IPS DF 6.9 (cell line): ENCODE results near the gene PRR7.
"Not testable (repeated sequence)": the region's sequence is repeated elsewhere in the genome, so short reads cannot be mapped to it uniquely, and the experiment has no call there.

Experiments used
- DNase-seq: peaks from one replicate; pipeline ENCODE4 v3.0.0-alpha.2; 2013; ENCODE audit warnings: low read depth, low spot score
- H3K27ac ChIP-seq: one replicate; pipeline ENCODE4 v1.5.1; 2013; ENCODE audit warnings: low read length, control low read depth
- H3K27me3 ChIP-seq: 2 replicates; pipeline ENCODE4 v1.6.1; 2013; ENCODE audit warnings: mild to moderate bottlenecking, low read length; ENCODE audit not compliant: control insufficient read depth, insufficient read depth
- H3K36me3 ChIP-seq: 2 replicates; pipeline ENCODE4 v1.6.1; 2013; ENCODE audit warnings: low read length; ENCODE audit not compliant: control insufficient read depth, insufficient read depth
- H3K4me1 ChIP-seq: 2 replicates; pipeline ENCODE4 v1.6.1; 2013; ENCODE audit warnings: low read length; ENCODE audit not compliant: control insufficient read depth, insufficient read depth
- H3K4me3 ChIP-seq: 2 replicates; pipeline ENCODE4 v1.5.1; 2013; ENCODE audit warnings: mild to moderate bottlenecking, low read length
- H3K9me3 ChIP-seq: 2 replicates; pipeline ENCODE4 v1.6.1; 2013; ENCODE audit warnings: low read length, inconsistent platforms; ENCODE audit not compliant: control insufficient read depth, insufficient read depth
- WGBS: extraction: QIAGEN DNeasy Blood & Tissue Kit; methylation state at CpG from one replicate; pipeline ENCODE4 v1.1.7; 2013; ENCODE audit warnings: mixed read lengths, missing lambda C conversion rate; ENCODE audit not compliant: insufficient read length, insufficient coverage; 5-methylcytosine and 5-hydroxymethylcytosine counted together

The PRR7 gene

DNA sequence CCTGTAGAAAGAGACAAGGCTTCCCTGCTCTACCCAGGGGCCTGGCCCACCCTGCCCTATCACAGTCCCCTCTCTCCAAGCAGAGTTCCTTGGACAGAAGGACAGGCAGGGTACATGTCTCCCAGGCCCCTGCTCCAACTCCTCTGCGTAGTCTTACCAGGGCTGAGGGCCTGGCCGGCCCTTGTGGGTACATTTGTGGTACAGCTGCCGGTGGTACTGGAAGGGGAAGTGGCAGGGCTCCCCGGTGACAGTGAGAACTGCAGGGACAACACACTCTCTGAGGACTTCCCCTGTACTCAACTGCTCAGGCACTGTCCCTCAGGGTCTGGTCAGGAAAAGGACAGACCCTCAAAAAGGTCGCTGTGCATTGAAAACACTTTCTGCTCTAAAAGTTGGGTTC lies 40.8 kb upstream of the PRR7 start:
- WGBS, result no CpG with 5 or more reads among the region's 5 CpGs
- no peak for DNase-seq
- Histone ChIP-seq H3K27me3 (peaks cover 20% of the 10 kb centered on the region; the same call in 1 of the 2 replicates), H3K4me1 (peaks cover 4% of the 10 kb centered on the region), H3K4me3 (no peak overlapping the region), H3K36me3 (no peaks in the 10 kb centered on the region), H3K9me3 (no peaks in the 10 kb centered on the region), H3K27ac (no peak overlapping the region)

- no peak for DNase-seq
- H3K27me3 ChIP-seq, result peaks cover 15% of the 10 kb centered on the region; the same call in 1 of the 2 replicates
- H3K36me3 ChIP-seq, result no peaks in the 10 kb centered on the region
- H3K4me3 ChIP-seq, result no peak within 1 kb of the TSS
- no peaks in the 10 kb centered on the region; the same call in 1 of the 2 replicates for H3K4me1 ChIP-seq
- H3K9me3 ChIP-seq, result no peaks in the 10 kb centered on the region
- no peak within 1 kb of the TSS for H3K27ac ChIP-seq
- no CpG with 5 or more reads among the region's 9 CpGs for WGBS
Measured at GRCh38 chr5:177409043-177409801, 37.4 kb upstream of the PRR7 start, which contains the start of gene F12. F12 (minus strand) TSS chr5:177409564; CDS start chr5:177409527, 37 bp downstream.

DNA sequence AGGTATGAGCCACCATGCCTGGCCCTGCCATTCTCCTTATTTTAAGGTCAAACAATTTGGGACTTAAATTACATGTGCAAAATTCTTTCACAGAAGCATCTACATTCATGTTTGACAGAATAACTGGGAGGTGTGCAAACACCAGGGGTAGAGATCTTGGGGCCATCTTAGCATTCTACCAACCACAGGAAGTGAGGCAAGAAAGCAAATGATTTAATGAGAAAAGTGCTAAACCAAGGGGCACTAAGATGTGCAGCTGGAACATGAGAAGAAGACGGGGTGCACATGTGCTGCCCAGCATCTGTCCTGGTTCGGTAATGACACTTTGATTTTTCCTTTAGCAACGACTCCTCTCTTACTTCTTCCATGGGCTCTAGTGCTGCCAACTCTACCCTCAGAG lies 36.0 kb upstream of the PRR7 start:
- no CpG with 5 or more reads among the region's 3 CpGs for WGBS
- Histone ChIP-seq H3K4me3 (no peak overlapping the region), H3K9me3 (no peaks in the 10 kb centered on the region), H3K4me1 (no peaks in the 10 kb centered on the region), H3K27ac (no peak overlapping the region), H3K27me3 (peaks cover 4% of the 10 kb centered on the region; the same call in 1 of the 2 replicates), H3K36me3 (no peaks in the 10 kb centered on the region)
- no peak for DNase-seq

GRCh38 chr5:177412603-177413233 lies 33.9 kb upstream of the PRR7 start:
- no peak overlapping the region for H3K4me3 ChIP-seq
- no CpG with 5 or more reads among the region's 8 CpGs for WGBS
- DNase-seq, result no peak

DNA sequence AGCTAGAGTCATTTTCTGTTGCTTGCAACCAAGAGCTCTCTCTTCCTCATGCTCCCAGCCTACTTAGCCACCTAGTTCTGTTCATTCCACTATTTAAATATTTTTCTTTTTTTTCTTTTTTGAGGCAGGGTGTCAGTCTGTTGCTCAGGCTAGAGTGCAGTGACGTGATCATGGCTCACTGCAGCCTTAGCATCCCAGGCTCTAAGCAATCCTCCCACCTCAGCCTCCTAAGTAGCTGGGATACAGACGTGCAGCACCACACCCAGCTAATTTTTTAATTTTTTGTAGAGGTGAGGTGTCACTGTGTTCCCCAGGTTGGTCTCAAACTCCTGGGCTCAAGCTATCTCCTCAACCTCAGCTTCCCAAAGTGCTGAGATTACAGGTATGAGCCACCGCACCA lies 32.1 kb upstream of the PRR7 start:
- no peak overlapping the region for H3K27ac ChIP-seq
- H3K9me3 ChIP-seq, result no peaks in the 10 kb centered on the region
- H3K27me3 ChIP-seq, result no peaks in the 10 kb centered on the region
- no peaks in the 10 kb centered on the region for H3K36me3 ChIP-seq
- DNase-seq, result no peak
- no CpG with 5 or more reads among the region's 3 CpGs for WGBS
- no peak overlapping the region for H3K4me3 ChIP-seq
- no peaks in the 10 kb centered on the region for H3K4me1 ChIP-seq

More at GRCh38 chr5:177412603-177413233, 33.9 kb upstream of the PRR7 start:
- Histone ChIP-seq H3K9me3 (no peaks in the 10 kb centered on the region), H3K36me3 (no peaks in the 10 kb centered on the region), H3K4me1 (no peaks in the 10 kb centered on the region), H3K27me3 (peaks cover 2% of the 10 kb centered on the region; the same call in 1 of the 2 replicates), H3K27ac (no peak overlapping the region)

- WGBS, result no CpG with 5 or more reads among the region's 6 CpGs
- not testable (repeated sequence) for H3K27ac ChIP-seq, H3K27me3 ChIP-seq, H3K4me1 ChIP-seq, H3K9me3 ChIP-seq, H3K4me3 ChIP-seq, DNase-seq, H3K36me3 ChIP-seq
Measured at GRCh38 chr5:177417081-177417480, 29.5 kb upstream of the PRR7 start.

DNA sequence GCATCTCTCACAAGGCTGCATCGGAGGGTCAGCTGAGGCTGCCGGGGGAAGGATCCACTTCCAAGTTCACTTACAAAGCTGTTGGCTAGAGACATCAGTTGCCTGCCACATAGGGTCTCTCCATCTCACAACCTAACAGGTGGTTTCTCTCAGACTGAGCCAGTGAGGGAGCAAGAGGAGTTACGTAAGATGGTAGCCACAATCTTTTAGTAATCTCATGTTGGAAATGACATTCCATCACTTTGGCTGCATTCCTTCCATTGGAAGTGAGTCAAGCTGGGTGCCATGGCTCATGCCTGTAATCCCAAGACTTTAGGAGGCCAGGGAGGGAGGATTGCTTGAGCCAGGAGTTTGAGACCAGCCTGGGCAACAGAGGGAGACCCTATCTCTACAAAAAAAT lies 27.6 kb upstream of the PRR7 start:
- WGBS, result no CpG with 5 or more reads among the region's 3 CpGs
- Histone ChIP-seq H3K4me3 (no peak overlapping the region), H3K4me1 (no peaks in the 10 kb centered on the region), H3K27me3 (no peaks in the 10 kb centered on the region), H3K9me3 (no peaks in the 10 kb centered on the region), H3K27ac (no peak overlapping the region), H3K36me3 (no peaks in the 10 kb centered on the region)
- DNase-seq, result no peak

DNA sequence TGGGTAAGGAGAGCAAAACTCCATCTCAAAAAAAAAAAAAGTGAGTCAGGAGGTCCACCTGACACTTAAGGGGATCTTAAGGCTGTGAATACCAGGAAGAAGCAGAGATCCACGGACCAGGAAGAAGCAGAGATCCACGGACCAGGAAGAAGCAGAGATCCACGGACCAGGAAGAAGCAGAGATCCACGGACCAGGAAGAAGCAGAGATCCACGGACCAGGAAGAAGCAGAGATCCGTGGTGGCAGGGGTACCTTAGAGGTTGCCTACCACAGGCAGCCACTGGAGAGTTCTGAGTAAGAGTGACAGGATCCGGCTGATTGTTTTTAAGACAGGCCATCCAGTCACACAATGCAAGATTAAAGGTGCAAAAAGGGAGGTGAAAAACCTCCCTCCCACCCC lies 26.1 kb upstream of the PRR7 start:
- H3K9me3 ChIP-seq, H3K27me3 ChIP-seq, DNase-seq, H3K4me1 ChIP-seq, H3K27ac ChIP-seq, H3K36me3 ChIP-seq, H3K4me3 ChIP-seq: not testable (repeated sequence)
- WGBS, result no CpG with 5 or more reads among the region's 7 CpGs

- Histone ChIP-seq H3K36me3 (no peaks in the 10 kb centered on the region), H3K9me3 (no peaks in the 10 kb centered on the region), H3K27ac (no peak overlapping the region), H3K4me3 (no peak overlapping the region), H3K27me3 (no peaks in the 10 kb centered on the region), H3K4me1 (no peaks in the 10 kb centered on the region)
- DNase-seq, result no peak
- no CpG with 5 or more reads among the region's 6 CpGs for WGBS
Measured at GRCh38 chr5:177421062-177421798, 25.4 kb upstream of the PRR7 start.

- H3K4me1 ChIP-seq, result no peaks in the 10 kb centered on the region
- DNase-seq, result no peak
- H3K9me3 ChIP-seq, result no peaks in the 10 kb centered on the region
- no peak overlapping the region for H3K4me3 ChIP-seq
- no peaks in the 10 kb centered on the region for H3K27me3 ChIP-seq
- H3K27ac ChIP-seq, result no peak overlapping the region
- no CpG with 5 or more reads among the region's 2 CpGs for WGBS
- no peaks in the 10 kb centered on the region for H3K36me3 ChIP-seq
Measured at GRCh38 chr5:177423671-177424070, 22.9 kb upstream of the PRR7 start.
